Activated B cell treated with CpG ODN at 0.5 μM for 24 hours (primary cell): ENCODE data around the gene OR52N1. TPM values are rescaled to one million over a fixed set of nuclear protein-coding genes. Genes with fewer than 3 reads are reported as not detected.

ENCODE experiments used
- ATAC-seq: fragments of 200-7000 bp; cut with Tn5 transposase; one replicate; pipeline ENCODE4 v1.10.0; 2021; ENCODE audit warnings: low read depth, mild to moderate bottlenecking, moderate library complexity
- CTCF ChIA-PET: fragments of 350-600 bp; sonication (Branson Sonifier 250); formaldehyde crosslinking; loops from one replicate; lab custom pipeline; 2021; ENCODE audit warnings: antibody characterized with exemption; lab: Charles Lee
- POLR2A ChIA-PET: fragments of 350-600 bp; sonication (Branson Sonifier 250); formaldehyde crosslinking; loops from one replicate; lab custom pipeline; 2021; ENCODE audit warnings: antibody characterized with exemption; lab: Charles Lee
- DNase-seq: peaks from one replicate; pipeline ENCODE4 v3.0.0; 2022
- H3K27ac Mint-ChIP-seq: one replicate; pipeline ENCODE4 v1.8.0; 2020; ENCODE audit warnings: mixed read lengths
- H3K27me3 Mint-ChIP-seq: one replicate; pipeline ENCODE4 v1.8.0; 2021; ENCODE audit warnings: mixed read lengths
- H3K36me3 Mint-ChIP-seq: one replicate; pipeline ENCODE4 v1.8.0; 2021; ENCODE audit warnings: low read depth, mixed read lengths
- H3K4me1 Mint-ChIP-seq: one replicate; pipeline ENCODE4 v1.8.0; 2021; ENCODE audit warnings: mixed read lengths
- H3K4me3 Mint-ChIP-seq: one replicate; pipeline ENCODE4 v1.8.0; 2020; ENCODE audit warnings: mild to moderate bottlenecking, mixed read lengths
- H3K9me3 Mint-ChIP-seq: one replicate; pipeline ENCODE4 v1.8.0; 2020; ENCODE audit warnings: mixed read lengths
- CTCF ChIP-seq: fragments of 200-600 bp; IDR thresholded peaks from one replicate; pipeline ENCODE4 v1.8.0; 2022; ENCODE audit warnings: antibody characterized with exemption, mild to moderate bottlenecking
- intact Hi-C: fragments of 100-400 bp; cut with micrococcal nuclease; formaldehyde crosslinking; loops from one replicate; pipeline ENCODE4 v1.15.1; 2024
- total RNA-seq: library from RNA; stranded (reverse); gene quantifications from 2 replicates; pipeline ENCODE4 v1.2.3, GENCODE V29; 2022

OR52N1 gene
- total RNA-seq, 1 donor from 2014 or later, result not detected

GRCh38 chr11:5815534-5815933 is 24.5 kb upstream of the OR52N1 start:
- intact Hi-C loops, result loop anchor here (10.0 kb wide), 1 partner anchor 1211 kb away; the partner anchor contains the start of gene TRIM68
- Mint-ChIP-seq H3K4me1 (peaks cover 25% of the 10 kb centered on the region), H3K4me3 (no peak overlapping the region), H3K27me3 (no peaks in the 10 kb centered on the region), H3K9me3 (no peaks in the 10 kb centered on the region), H3K36me3 (no peaks in the 10 kb centered on the region), H3K27ac (no peak overlapping the region)
- no peak for TF ChIP-seq CTCF
- peak; percentile 75 for ATAC-seq
- ChIA-PET CTCF (no interaction called here), POLR2A (interaction anchor here (0.7 kb wide), 1 partner anchor 191 kb away, joined by 3 read pairs; the partner anchor contains the start of gene TRIM34)
- DNase-seq, result no peak

DNA sequence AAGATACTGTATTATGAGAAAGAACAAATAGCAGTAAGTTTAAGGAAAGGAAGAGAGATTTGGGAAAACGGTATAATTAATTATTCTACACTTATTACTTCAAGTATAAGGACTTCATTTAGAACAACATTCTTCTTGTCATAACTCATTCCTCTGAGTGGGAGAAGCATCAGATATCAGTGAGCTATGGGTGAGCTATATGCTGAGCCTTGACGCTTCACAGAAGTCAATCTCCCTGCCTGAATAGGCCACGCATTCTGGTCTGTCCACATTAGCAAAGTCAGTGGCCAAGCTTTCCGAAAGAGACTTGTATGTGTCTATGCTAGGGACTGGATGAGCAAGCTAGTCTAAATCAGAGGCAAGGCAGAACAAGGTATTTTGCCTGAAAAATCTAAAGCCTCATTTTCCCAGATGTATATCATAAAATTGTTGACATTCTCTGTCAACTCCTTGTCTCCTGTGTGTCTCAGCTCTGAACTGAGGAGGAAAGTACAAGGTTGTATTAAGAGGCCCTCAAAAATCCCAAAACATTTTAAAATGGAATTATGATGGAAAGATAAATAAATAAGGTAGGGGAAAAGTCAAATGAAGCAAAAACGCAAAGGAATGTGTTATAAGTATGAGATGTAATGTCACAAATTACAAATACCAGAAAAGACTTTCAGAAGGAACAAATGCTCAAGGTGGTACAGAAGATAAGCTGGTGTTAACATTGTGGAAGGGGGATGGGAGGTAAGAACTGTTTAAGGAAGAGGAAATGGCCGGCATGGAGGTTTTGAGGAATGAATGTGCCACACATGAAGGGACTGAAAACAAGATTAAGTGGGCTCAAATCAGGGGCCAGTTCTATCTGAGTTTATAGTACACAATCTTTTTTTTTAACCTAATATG is 19.1 kb upstream of the OR52N1 start:
- Mint-ChIP-seq H3K4me1 (peaks cover 17% of the 10 kb centered on the region), H3K36me3 (no peaks in the 10 kb centered on the region), H3K27ac (no peak overlapping the region), H3K4me3 (no peak overlapping the region), H3K9me3 (no peaks in the 10 kb centered on the region), H3K27me3 (peaks cover 10% of the 10 kb centered on the region)
- DNase-seq (no peak), ATAC-seq (no peak)
- CTCF ChIA-PET, result interaction anchor here (0.6 to 2.8 kb wide), 10 partner anchors 91 to 690 kb away, joined by 3 to 18 read pairs (median 4); partner anchors contain the start of gene TRIM5
- POLR2A ChIA-PET, result interaction anchor here (0.9 kb wide), 1 partner anchor 334 kb away, joined by 3 read pairs; no protein-coding TSS in a partner anchor
- no peak for TF ChIP-seq CTCF
- intact Hi-C loops, result loop anchor here (2.0 to 10.0 kb wide), 4 partner anchors 81 to 1205 kb away; partner anchors contain the start of genes OR51M1 and TRIM68

GRCh38 chr11:5809122-5809519 is 18.1 kb upstream of the OR52N1 start:
- peaks cover 4% of the 10 kb centered on the region for H3K9me3 Mint-ChIP-seq
- ChIA-PET CTCF (interaction anchor here (0.7 to 2.8 kb wide), 7 partner anchors 96 to 684 kb away, joined by 3 to 18 read pairs (median 4); partner anchors contain the start of gene TRIM5), POLR2A (interaction anchor here (0.6 to 0.9 kb wide), 2 partner anchors 119 to 333 kb away, joined by 3 read pairs; no protein-coding TSS in a partner anchor)
- DNase-seq (no peak), ATAC-seq (no peak)
- peaks cover 11% of the 10 kb centered on the region for H3K4me1 Mint-ChIP-seq
- no peak for TF ChIP-seq CTCF
- peaks cover 12% of the 10 kb centered on the region for H3K27me3 Mint-ChIP-seq
- H3K27ac Mint-ChIP-seq, result no peak overlapping the region
- H3K36me3 Mint-ChIP-seq, result no peaks in the 10 kb centered on the region
- intact Hi-C loops, result loop anchor here (2.0 to 5.0 kb wide), 3 partner anchors 82 to 604 kb away; partner anchors contain the start of gene OR51M1
- peak overlapping the region; percentile 87 for H3K4me3 Mint-ChIP-seq

DNA sequence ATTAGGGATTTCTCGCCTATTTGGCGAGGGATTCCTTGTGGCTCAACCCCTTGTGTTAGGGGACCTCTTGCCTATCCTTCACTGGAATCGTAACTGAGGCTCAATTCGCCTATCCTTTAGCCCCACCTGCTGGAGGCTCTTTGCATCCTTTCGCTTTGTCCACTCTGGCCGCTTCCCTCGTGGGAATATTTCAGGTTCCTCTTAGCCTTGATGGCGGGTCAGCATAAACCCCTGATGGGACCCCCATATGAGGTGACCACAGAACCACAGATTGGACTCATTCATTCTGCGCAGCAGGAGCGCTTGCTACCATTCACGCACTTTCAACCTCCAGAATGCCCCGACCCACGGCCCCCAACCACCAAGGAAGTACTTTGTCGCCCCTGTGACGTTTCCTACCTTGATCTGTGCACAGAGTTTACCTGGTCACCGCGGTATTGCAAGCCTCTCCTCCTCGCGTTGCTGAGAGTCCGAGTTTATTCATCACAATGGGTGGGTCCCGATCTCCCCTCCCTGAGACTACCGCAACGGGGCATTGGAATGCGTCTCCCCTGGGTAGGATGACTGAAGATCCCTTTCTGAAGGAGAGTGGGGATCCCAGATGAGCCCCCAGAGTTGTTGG is 17.5 kb upstream of the OR52N1 start, which contains the start of gene OR52N2:
OR52N2 (plus strand) TSS at position 425 of the 622 bp plus-strand sequence. CDS start 11,412 bp downstream, outside the sequence.
- CTCF ChIA-PET, result interaction anchor here (1.6 to 2.8 kb wide), 5 partner anchors 125 to 684 kb away, joined by 3 to 18 read pairs (median 7); partner anchors contain the start of gene TRIM5
- Mint-ChIP-seq H3K27me3 (peaks cover 12% of the 10 kb centered on the region), H3K4me3 (peak within 1 kb of the TSS; percentile 87), H3K27ac (no peak within 1 kb of the TSS), H3K9me3 (peaks cover 6% of the 10 kb centered on the region), H3K36me3 (no peaks in the 10 kb centered on the region), H3K4me1 (peaks cover 11% of the 10 kb centered on the region)
- no peak for TF ChIP-seq CTCF
- peak; percentile 58 for DNase-seq
- intact Hi-C loops, result loop anchor here (1.0 to 5.0 kb wide), 7 partner anchors 82 to 684 kb away; partner anchors contain the start of gene OR51M1
- peak; percentile 82 for ATAC-seq
- POLR2A ChIA-PET, result interaction anchor here (0.6 kb wide), 1 partner anchor 119 kb away, joined by 3 read pairs; no protein-coding TSS in a partner anchor
